ENCODE results near the gene ZBTB40.

DNA sequence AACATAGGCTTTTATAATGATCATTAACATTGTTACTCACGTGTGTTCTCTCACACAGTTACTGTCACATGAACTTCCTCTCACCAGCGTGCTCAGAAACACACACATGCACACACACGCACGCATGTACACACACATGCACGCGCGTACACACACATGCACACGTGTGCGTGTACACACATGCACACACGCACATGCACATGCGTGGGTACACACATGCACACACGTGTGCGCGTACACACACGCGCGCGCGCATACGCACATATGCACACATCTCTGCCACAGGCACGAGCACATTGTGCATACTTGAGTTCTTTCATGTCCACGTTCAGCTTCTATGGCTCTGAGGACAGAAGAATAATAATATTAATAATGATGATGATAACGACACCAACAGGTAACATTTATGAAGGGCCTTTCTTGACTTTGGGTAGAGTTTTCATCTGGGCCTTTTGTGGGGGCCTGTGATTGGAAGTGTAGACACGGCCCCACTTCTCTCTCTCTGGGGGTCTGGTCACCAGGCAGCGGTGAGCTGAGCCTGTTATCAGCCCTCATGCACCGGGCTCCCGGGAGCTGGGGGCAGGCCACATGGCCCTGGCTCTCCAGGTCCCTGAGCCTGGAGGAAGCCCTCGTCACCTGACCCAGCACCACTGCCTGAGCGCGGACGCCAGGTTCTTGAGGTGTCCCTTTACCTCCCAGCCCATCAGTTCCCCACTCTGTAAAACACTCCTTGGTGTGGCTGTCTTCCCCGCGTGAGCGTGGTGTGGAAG, 118.7 kb downstream of the ZBTB40 start:
- TF ChIP-seq POLR2A (IDR thresholded peaks at IDR 0.05; ENCODE audit: low read length) (no peak), GATA1 (IDR thresholded peaks at IDR 0.05; ENCODE audit: low read depth, low read length) (no peak)

All from erythroblast (primary cell).